ENCODE results near the gene ATP1A1. TPM values are rescaled to one million over a fixed set of nuclear protein-coding genes. Genes with fewer than 3 reads are reported as not detected.

Gene ATP1A1
- total RNA-seq, 1 donor from 2014 or later: 261 TPM

DNA sequence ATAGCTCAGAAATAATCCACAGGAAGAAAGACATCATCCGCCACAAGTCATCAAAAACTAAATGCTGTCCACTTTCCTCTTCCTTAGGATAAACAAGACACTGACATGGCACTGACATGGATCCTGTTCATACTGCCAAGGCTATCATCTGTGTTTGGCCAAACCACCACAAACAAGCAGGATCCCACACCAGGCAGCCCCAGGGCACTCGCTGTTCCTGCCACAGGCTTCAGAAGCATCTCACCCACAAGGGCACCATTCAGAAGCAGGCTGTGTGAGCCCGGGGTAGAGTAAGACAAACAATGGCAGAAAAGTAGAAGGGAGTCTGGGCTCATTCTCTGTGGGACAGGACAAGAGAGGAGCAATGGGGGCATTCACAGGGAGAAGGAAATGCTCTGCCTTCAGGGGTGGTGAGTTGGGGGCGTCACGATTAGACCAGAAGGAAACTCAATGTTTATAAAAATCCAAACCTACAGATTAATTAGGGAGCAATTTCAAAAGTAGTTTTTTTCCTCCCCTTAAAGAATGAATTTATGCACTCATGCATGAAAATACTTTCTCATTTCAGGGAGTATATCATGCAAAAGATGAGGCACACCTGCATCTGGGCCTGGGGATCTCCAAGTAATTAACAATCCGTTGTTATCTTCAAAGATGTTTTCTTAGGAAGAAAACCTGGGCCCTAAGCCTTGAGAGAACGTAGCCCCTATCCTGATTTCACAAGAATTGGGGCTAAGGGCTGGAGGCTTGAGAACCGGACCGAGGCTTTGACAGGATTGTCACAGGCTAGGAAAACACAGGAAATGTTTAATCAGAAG, 43.3 kb upstream of the ATP1A1 start:
- no peak overlapping the region for H3K4me3 ChIP-seq (ENCODE audit: low read depth, low read length)
- DNase-seq (ENCODE audit: low read depth): no peak
- no peak for TF ChIP-seq CTCF (conservative IDR thresholded peaks at IDR 0.05; ENCODE audit: low read depth, low read length)

- no peak overlapping the region for H3K4me3 ChIP-seq (ENCODE audit: low read depth, low read length)
- peak; percentile 44 for DNase-seq (ENCODE audit: low read depth)
- TF ChIP-seq CTCF (conservative IDR thresholded peaks at IDR 0.05; ENCODE audit: low read depth, low read length): no peak
These were observed 42.7 kb upstream of the ATP1A1 start for GRCh38 chr1:116330342-116330652.

DNA sequence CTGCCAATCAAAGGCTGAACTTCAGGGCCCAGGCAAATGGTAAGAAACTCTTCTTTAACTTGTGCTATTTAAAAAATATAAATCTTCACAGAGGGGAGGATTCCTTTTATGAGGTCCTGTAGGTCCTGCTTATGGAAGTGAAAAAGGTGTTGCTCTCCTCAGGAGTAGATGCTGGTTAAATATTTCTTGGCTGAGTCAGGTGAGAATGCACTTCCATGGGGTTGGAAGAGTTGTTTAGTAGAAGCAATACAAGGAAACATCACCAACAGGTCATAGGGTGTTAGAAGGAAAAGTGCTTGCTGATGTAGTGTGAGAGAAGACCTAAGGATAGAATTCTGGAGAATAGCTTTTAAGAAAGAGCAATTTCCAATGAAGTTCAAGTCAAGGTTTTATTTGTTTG, 42.2 kb upstream of the ATP1A1 start:
- H3K4me3 ChIP-seq (ENCODE audit: low read depth, low read length): no peak overlapping the region
- TF ChIP-seq CTCF (conservative IDR thresholded peaks at IDR 0.05; ENCODE audit: low read depth, low read length): no peak
- DNase-seq (ENCODE audit: low read depth): no peak

- no peak overlapping the region for H3K4me3 ChIP-seq (ENCODE audit: low read depth, low read length)
- DNase-seq (ENCODE audit: low read depth): no peak
- no peak for TF ChIP-seq CTCF (conservative IDR thresholded peaks at IDR 0.05; ENCODE audit: low read depth, low read length)
These were observed 41.5 kb upstream of the ATP1A1 start for GRCh38 chr1:116331523-116331922.

DNA sequence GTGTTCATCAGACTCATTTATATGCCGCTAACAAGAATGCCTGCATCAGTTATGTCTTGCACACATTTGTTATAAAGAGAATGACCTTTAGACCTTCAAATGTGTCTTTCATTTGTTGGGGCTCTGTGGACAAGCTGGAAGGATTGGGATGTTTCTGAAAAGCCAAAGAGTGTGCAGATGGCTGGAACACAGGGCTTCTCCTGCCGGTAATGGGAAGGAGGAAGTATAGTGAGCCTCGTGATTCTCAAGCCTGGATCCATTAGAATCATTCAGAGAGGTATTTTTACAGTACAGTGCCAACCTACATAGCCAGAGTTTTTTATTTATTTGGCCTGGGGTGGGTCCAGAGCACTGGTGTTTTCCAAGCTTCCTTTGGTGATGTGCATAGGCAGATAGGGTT, 40.6 kb upstream of the ATP1A1 start:
- no peak overlapping the region for H3K4me3 ChIP-seq (ENCODE audit: low read depth, low read length)
- no peak for DNase-seq (ENCODE audit: low read depth)
- no peak for TF ChIP-seq CTCF (conservative IDR thresholded peaks at IDR 0.05; ENCODE audit: low read depth, low read length)

DNA sequence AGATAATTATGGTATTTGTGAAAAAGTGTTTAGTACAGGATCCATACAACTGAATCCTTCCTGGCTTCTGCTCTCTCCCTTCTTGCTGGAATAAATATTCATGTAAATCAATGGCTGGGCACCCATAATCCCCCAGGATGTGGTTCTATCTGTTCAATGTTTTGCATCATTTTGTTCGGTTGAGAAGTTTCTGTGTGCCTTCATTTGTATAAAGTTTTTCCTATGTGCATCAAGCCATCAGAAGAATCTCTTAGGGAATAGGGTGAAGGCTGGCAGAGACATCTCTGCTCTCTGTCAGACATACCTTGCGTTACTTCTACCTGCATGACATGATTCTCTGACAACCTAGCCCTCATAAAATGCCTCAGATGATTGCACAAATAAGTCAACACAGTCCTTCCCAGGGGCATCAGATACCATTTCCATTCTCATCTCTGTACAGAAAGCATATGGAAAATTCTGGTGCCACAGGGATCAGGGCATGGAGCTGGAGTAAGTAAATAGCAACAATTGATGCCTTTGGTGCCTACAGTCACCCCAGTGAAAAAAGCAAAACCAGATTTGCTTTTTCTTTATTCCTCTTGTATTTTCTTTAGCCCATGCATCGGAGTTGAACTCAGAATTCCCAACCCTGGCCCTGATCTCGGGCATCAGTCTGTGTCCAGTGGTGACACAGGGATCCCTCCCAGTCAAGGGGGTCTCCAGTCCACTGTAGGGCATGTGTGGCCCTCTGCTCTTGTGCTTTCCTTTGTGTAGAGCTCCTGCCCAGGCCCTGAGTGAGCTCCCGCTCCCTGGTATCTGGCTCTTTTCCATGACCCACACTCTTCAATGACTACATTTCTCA, 39.7 kb upstream of the ATP1A1 start:
- no peak for DNase-seq (ENCODE audit: low read depth)
- TF ChIP-seq CTCF (conservative IDR thresholded peaks at IDR 0.05; ENCODE audit: low read depth, low read length): no peak
- H3K4me3 ChIP-seq (ENCODE audit: low read depth, low read length): no peak overlapping the region

All from epithelial cell of proximal tubule (primary cell).